ENCODE data around the gene EPHB2. TPM values are rescaled to one million over a fixed set of nuclear protein-coding genes. Genes with fewer than 3 reads are reported as not detected.

The EPHB2 gene
- total RNA-seq, 2 donors from 2014 or later, result not detected

GRCh38 chr1:22754824-22755223, 44.2 kb downstream of the EPHB2 start:
- no peaks in the 10 kb centered on the region for H3K36me3 Mint-ChIP-seq
- no peaks in the 10 kb centered on the region for H3K9me3 Mint-ChIP-seq
- ATAC-seq, result no peak

GRCh38 chr1:22755641-22756040, 45.0 kb downstream of the EPHB2 start:
- ATAC-seq, result no peak
- Mint-ChIP-seq H3K27me3 (no peaks in the 10 kb centered on the region), H3K36me3 (no peaks in the 10 kb centered on the region), H3K27ac (no peak overlapping the region), H3K4me1 (ENCODE audit: low read depth in 2 of 2) (no peaks in the 10 kb centered on the region), H3K4me3 (no peak overlapping the region), H3K9me3 (no peaks in the 10 kb centered on the region)
- DNase-seq (ENCODE audit: low spot score), result no peak

More at GRCh38 chr1:22754824-22755223, 44.2 kb downstream of the EPHB2 start:
- Mint-ChIP-seq H3K4me3 (no peak overlapping the region), H3K27ac (no peak overlapping the region), H3K27me3 (peaks cover 0 to 3% of the 10 kb centered on the region in 2 donors), H3K4me1 (ENCODE audit: low read depth in 2 of 2) (no peaks in the 10 kb centered on the region)
- no peak for DNase-seq (ENCODE audit: low spot score)

- no peaks in the 10 kb centered on the region for H3K36me3 Mint-ChIP-seq
- no peaks in the 10 kb centered on the region for H3K9me3 Mint-ChIP-seq
- ATAC-seq (peak in 1 of 2 donors; percentile 30), DNase-seq (ENCODE audit: low spot score) (no peak)
- H3K27me3 Mint-ChIP-seq, result no peaks in the 10 kb centered on the region
- H3K27ac Mint-ChIP-seq, result no peak overlapping the region
- no peaks in the 10 kb centered on the region for H3K4me1 Mint-ChIP-seq (ENCODE audit: low read depth in 2 of 2)
- no peak overlapping the region for H3K4me3 Mint-ChIP-seq
These were observed 45.6 kb downstream of the EPHB2 start for GRCh38 chr1:22756125-22756735.

- no peaks in the 10 kb centered on the region for H3K9me3 Mint-ChIP-seq
- no peaks in the 10 kb centered on the region for H3K4me1 Mint-ChIP-seq (ENCODE audit: low read depth in 2 of 2)
- H3K27ac Mint-ChIP-seq, result no peak overlapping the region
- no peaks in the 10 kb centered on the region for H3K36me3 Mint-ChIP-seq
- ATAC-seq (no peak), DNase-seq (ENCODE audit: low spot score) (no peak)
- no peak overlapping the region for H3K4me3 Mint-ChIP-seq
- no peaks in the 10 kb centered on the region for H3K27me3 Mint-ChIP-seq
These were observed 49.8 kb downstream of the EPHB2 start for GRCh38 chr1:22760455-22760854.

- no peaks in the 10 kb centered on the region for H3K9me3 Mint-ChIP-seq
These were observed 50.5 kb downstream of the EPHB2 start for GRCh38 chr1:22761101-22761500.

GRCh38 chr1:22761821-22762220, 51.2 kb downstream of the EPHB2 start:
- no peak for ATAC-seq
- Mint-ChIP-seq H3K36me3 (no peaks in the 10 kb centered on the region), H3K27ac (no peak overlapping the region), H3K27me3 (no peaks in the 10 kb centered on the region), H3K4me1 (ENCODE audit: low read depth in 2 of 2) (no peaks in the 10 kb centered on the region), H3K4me3 (no peak overlapping the region), H3K9me3 (no peaks in the 10 kb centered on the region)
- DNase-seq (ENCODE audit: low spot score), result no peak

More at GRCh38 chr1:22761101-22761500, 50.5 kb downstream of the EPHB2 start:
- H3K4me1 Mint-ChIP-seq (ENCODE audit: low read depth in 2 of 2), result no peaks in the 10 kb centered on the region
- DNase-seq (ENCODE audit: low spot score) (no peak), ATAC-seq (no peak)
- no peak overlapping the region for H3K27ac Mint-ChIP-seq
- no peak overlapping the region for H3K4me3 Mint-ChIP-seq
- no peaks in the 10 kb centered on the region for H3K27me3 Mint-ChIP-seq
- no peaks in the 10 kb centered on the region for H3K36me3 Mint-ChIP-seq

- no peak overlapping the region for H3K27ac Mint-ChIP-seq
- ATAC-seq (peak in 1 of 2 donors; percentile 58), DNase-seq (ENCODE audit: low spot score) (no peak)
- H3K27me3 Mint-ChIP-seq, result no peaks in the 10 kb centered on the region
- H3K4me1 Mint-ChIP-seq (ENCODE audit: low read depth in 2 of 2), result no peaks in the 10 kb centered on the region
- H3K9me3 Mint-ChIP-seq, result no peaks in the 10 kb centered on the region
- no peak overlapping the region for H3K4me3 Mint-ChIP-seq
- H3K36me3 Mint-ChIP-seq, result no peaks in the 10 kb centered on the region
These were observed 53.0 kb downstream of the EPHB2 start for GRCh38 chr1:22763487-22764200.

- ATAC-seq (no peak), DNase-seq (ENCODE audit: low spot score) (no peak)
- Mint-ChIP-seq H3K9me3 (no peaks in the 10 kb centered on the region), H3K27me3 (peaks cover 6 to 12% of the 10 kb centered on the region in 2 donors), H3K27ac (no peak overlapping the region), H3K36me3 (no peaks in the 10 kb centered on the region), H3K4me3 (no peak overlapping the region), H3K4me1 (ENCODE audit: low read depth in 2 of 2) (no peaks in the 10 kb centered on the region)
These were observed 57.2 kb downstream of the EPHB2 start for GRCh38 chr1:22767852-22768251.

- H3K27me3 Mint-ChIP-seq, result peaks cover 6 to 12% of the 10 kb centered on the region in 2 donors
- no peak for DNase-seq (ENCODE audit: low spot score)
- H3K9me3 Mint-ChIP-seq, result no peaks in the 10 kb centered on the region
- H3K4me3 Mint-ChIP-seq, result no peak overlapping the region
- no peaks in the 10 kb centered on the region for H3K36me3 Mint-ChIP-seq
- no peak overlapping the region for H3K27ac Mint-ChIP-seq
- no peaks in the 10 kb centered on the region for H3K4me1 Mint-ChIP-seq (ENCODE audit: low read depth in 2 of 2)
- ATAC-seq, result no peak
These were observed 59.3 kb downstream of the EPHB2 start for GRCh38 chr1:22769932-22770331.

GRCh38 chr1:22772014-22772413, 61.4 kb downstream of the EPHB2 start:
- H3K4me3 Mint-ChIP-seq, result no peak overlapping the region
- H3K36me3 Mint-ChIP-seq, result no peaks in the 10 kb centered on the region
- no peaks in the 10 kb centered on the region for H3K9me3 Mint-ChIP-seq
- DNase-seq (ENCODE audit: low spot score) (no peak), ATAC-seq (no peak)
- peaks cover 0 to 3% of the 10 kb centered on the region in 2 donors for H3K4me1 Mint-ChIP-seq (ENCODE audit: low read depth in 2 of 2)
- peaks cover 13 to 24% of the 10 kb centered on the region in 2 donors for H3K27me3 Mint-ChIP-seq
- H3K27ac Mint-ChIP-seq, result no peak overlapping the region

GRCh38 chr1:22773981-22774832, 63.6 kb downstream of the EPHB2 start:
- peaks cover 19 to 24% of the 10 kb centered on the region in 2 donors for H3K27me3 Mint-ChIP-seq
- DNase-seq (ENCODE audit: low spot score) (no peak), ATAC-seq (no peak)
- no peak overlapping the region for H3K4me3 Mint-ChIP-seq
- no peaks in the 10 kb centered on the region for H3K9me3 Mint-ChIP-seq
- peaks cover 0 to 3% of the 10 kb centered on the region in 2 donors for H3K4me1 Mint-ChIP-seq (ENCODE audit: low read depth in 2 of 2)
- H3K27ac Mint-ChIP-seq, result no peak overlapping the region
- no peaks in the 10 kb centered on the region for H3K36me3 Mint-ChIP-seq

GRCh38 chr1:22774833-22775182, 64.2 kb downstream of the EPHB2 start:
- Mint-ChIP-seq H3K4me3 (no peak overlapping the region), H3K36me3 (no peaks in the 10 kb centered on the region), H3K4me1 (ENCODE audit: low read depth in 2 of 2) (peaks cover 0 to 3% of the 10 kb centered on the region in 2 donors), H3K27me3 (peaks cover 16 to 23% of the 10 kb centered on the region in 2 donors), H3K9me3 (no peaks in the 10 kb centered on the region), H3K27ac (no peak overlapping the region)
- ATAC-seq (no peak), DNase-seq (ENCODE audit: low spot score) (no peak)

GRCh38 chr1:22775478-22775877, 64.8 kb downstream of the EPHB2 start:
- H3K4me3 Mint-ChIP-seq, result no peak overlapping the region
- no peaks in the 10 kb centered on the region for H3K9me3 Mint-ChIP-seq
- ATAC-seq, result no peak
- H3K27me3 Mint-ChIP-seq, result peaks cover 13 to 21% of the 10 kb centered on the region in 2 donors
- DNase-seq (ENCODE audit: low spot score), result no peak
- H3K27ac Mint-ChIP-seq, result no peak overlapping the region
- peaks cover 0 to 3% of the 10 kb centered on the region in 2 donors for H3K4me1 Mint-ChIP-seq (ENCODE audit: low read depth in 2 of 2)
- H3K36me3 Mint-ChIP-seq, result no peaks in the 10 kb centered on the region
